HG02840 (cell line): ENCODE measurements around the gene SLU7.

Source experiments
- ATAC-seq: cut with Tn5 transposase; IDR thresholded peaks from one replicate; pipeline ENCODE4 v1.9.1; 2021; ENCODE audit warnings: mild to moderate bottlenecking, moderate library complexity, moderate number of reproducible peaks; ENCODE audit not compliant: unreplicated experiment, low FRiP score

SLU7 gene

GRCh38 chr5:160421625-160422258 is 2.9 kb upstream of the SLU7 start, which contains the start of gene PTTG1:
Gene PTTG1 (plus strand): TSS chr5:160421855. CDS start chr5:160422313, 458 bp downstream.
- ATAC-seq, result peak; percentile 68

- ATAC-seq, result no peak
Observed at GRCh38 chr5:160420331-160420610, 1.4 kb upstream of the SLU7 start.

GRCh38 chr5:160419458-160420330 is 813 bp upstream of the SLU7 start:
- ATAC-seq, result no peak

- peak; percentile 81 for ATAC-seq
Observed at GRCh38 chr5:160399402-160400353, 19.2 kb downstream of the SLU7 start, which contains the start of gene FAM200C. Gene FAM200C (minus strand): TSS chr5:160400054. CDS start chr5:160395490, 4,564 bp downstream.

GRCh38 chr5:160398806-160399205 is 20.1 kb downstream of the SLU7 start:
- ATAC-seq, result no peak

GRCh38 chr5:160397492-160397891 is 21.4 kb downstream of the SLU7 start:
- no peak for ATAC-seq

- no peak for ATAC-seq
Observed at GRCh38 chr5:160395111-160395510, 23.8 kb downstream of the SLU7 start.

GRCh38 chr5:160390787-160391696 is 27.8 kb downstream of the SLU7 start:
- no peak for ATAC-seq

GRCh38 chr5:160387445-160387844 is 31.4 kb downstream of the SLU7 start:
- ATAC-seq, result no peak

- ATAC-seq, result no peak
Observed at GRCh38 chr5:160385496-160385895, 33.4 kb downstream of the SLU7 start.

GRCh38 chr5:160384681-160385080 is 34.2 kb downstream of the SLU7 start:
- no peak for ATAC-seq

GRCh38 chr5:160382346-160382745 is 36.5 kb downstream of the SLU7 start:
- ATAC-seq, result no peak

GRCh38 chr5:160380041-160380440 is 38.8 kb downstream of the SLU7 start:
- no peak for ATAC-seq

- ATAC-seq, result no peak
Observed at GRCh38 chr5:160379511-160379910, 39.4 kb downstream of the SLU7 start.

- no peak for ATAC-seq
Observed at GRCh38 chr5:160378330-160378729, 40.6 kb downstream of the SLU7 start.

- no peak for ATAC-seq
Observed at GRCh38 chr5:160377651-160378050, 41.2 kb downstream of the SLU7 start.

- ATAC-seq, result no peak
Observed at GRCh38 chr5:160376416-160376815, 42.5 kb downstream of the SLU7 start.

- ATAC-seq, result no peak
Observed at GRCh38 chr5:160375701-160376100, 43.2 kb downstream of the SLU7 start.

GRCh38 chr5:160375166-160375565 is 43.7 kb downstream of the SLU7 start:
- no peak for ATAC-seq

- no peak for ATAC-seq
Observed at GRCh38 chr5:160371294-160371693, 47.6 kb downstream of the SLU7 start.
